ENCODE data around the gene OR5M3.

- TF ChIP-seq CTCF (conservative IDR thresholded peaks at IDR 0.05; ENCODE audit: low read depth, low read length) (no peak), EZH2 (IDR thresholded peaks at IDR 0.05; ENCODE audit: low read length, unreplicated experiment) (no peak), EZH2phosphoT487 (IDR thresholded peaks at IDR 0.05; ENCODE audit: borderline replicate concordance, low read length) (no peak)
Observed at GRCh38 chr11:56486801-56487200, 13.6 kb upstream of the OR5M3 start.

Measured in PC-3 (cell line).